ENCODE results near the gene C16orf74.

GRCh38 chr16:85716022-85716679, 34.7 kb downstream of the C16orf74 start:
- no peak for TF ChIP-seq EZH2 (IDR thresholded peaks at IDR 0.05)
- TF ChIP-seq POLR2AphosphoS5 (IDR thresholded peaks at IDR 0.05; ENCODE audit: borderline replicate concordance, low read depth, low read length): no peak

All from SK-N-MC (cell line).